Measurements from ENCODE around the gene HPGD. TPM values are rescaled to one million over a fixed set of nuclear protein-coding genes. Genes with fewer than 3 reads are reported as not detected.

HPGD gene
- total RNA-seq, 1 donor from 2014 or later = 134 TPM

- no peak overlapping the region for H3K27ac ChIP-seq
- DNase-seq (ENCODE audit: extremely low spot score in 2 of 2) = no peak
- peaks cover 5% of the 10 kb centered on the region for H3K4me1 ChIP-seq
- H3K27me3 ChIP-seq = no peaks in the 10 kb centered on the region
- TF ChIP-seq CTCF (IDR thresholded peaks at IDR 0.05) = no peak
- no peak for TF ChIP-seq POLR2A (IDR thresholded peaks at IDR 0.05)
- no peak for TF ChIP-seq POLR2AphosphoS5 (IDR thresholded peaks at IDR 0.05; ENCODE audit: insufficient read depth in 1 of 2, low read depth in 1 of 2)
- no peaks in the 10 kb centered on the region for H3K9me3 ChIP-seq
- intact Hi-C loops (cut with DNase I) = loop anchor here (5.0 kb wide), 1 partner anchor 818 kb away; no protein-coding TSS in a partner anchor
- H3K4me3 ChIP-seq = no peak overlapping the region
- no peaks in the 10 kb centered on the region for H3K36me3 ChIP-seq
Measured at GRCh38 chr4:174549721-174550120, 27.4 kb upstream of the HPGD start.

- no peak for TF ChIP-seq POLR2A (IDR thresholded peaks at IDR 0.05)
- TF ChIP-seq CTCF (IDR thresholded peaks at IDR 0.05) = no peak
- no peak for TF ChIP-seq POLR2AphosphoS5 (IDR thresholded peaks at IDR 0.05; ENCODE audit: insufficient read depth in 1 of 2, low read depth in 1 of 2)
- no peak overlapping the region for H3K4me3 ChIP-seq
- no peaks in the 10 kb centered on the region for H3K27me3 ChIP-seq
- intact Hi-C loops (cut with DNase I) = loop anchor here (5.0 kb wide), 1 partner anchor 822 kb away; no protein-coding TSS in a partner anchor
- H3K36me3 ChIP-seq = no peaks in the 10 kb centered on the region
- no peaks in the 10 kb centered on the region for H3K4me1 ChIP-seq
- no peaks in the 10 kb centered on the region for H3K9me3 ChIP-seq
- DNase-seq (ENCODE audit: extremely low spot score in 2 of 2) = no peak
- H3K27ac ChIP-seq = no peak overlapping the region
Measured at GRCh38 chr4:174545268-174545667, 23.0 kb upstream of the HPGD start.

- Histone ChIP-seq H3K4me3 (no peak overlapping the region), H3K27ac (no peak overlapping the region), H3K9me3 (no peaks in the 10 kb centered on the region), H3K27me3 (no peaks in the 10 kb centered on the region), H3K36me3 (no peaks in the 10 kb centered on the region), H3K4me1 (no peaks in the 10 kb centered on the region)
- TF ChIP-seq CTCF (IDR thresholded peaks at IDR 0.05) (no peak), POLR2AphosphoS5 (IDR thresholded peaks at IDR 0.05; ENCODE audit: insufficient read depth in 1 of 2, low read depth in 1 of 2) (no peak)
- no peak for DNase-seq (ENCODE audit: extremely low spot score in 2 of 2)
- intact Hi-C loops (cut with DNase I) = no loop called here
Measured at GRCh38 chr4:174544496-174544895, 22.2 kb upstream of the HPGD start.

GRCh38 chr4:174540175-174540574, 17.9 kb upstream of the HPGD start:
- DNase-seq (ENCODE audit: extremely low spot score in 2 of 2) = no peak
- Histone ChIP-seq H3K27ac (no peak overlapping the region), H3K36me3 (no peaks in the 10 kb centered on the region), H3K9me3 (no peaks in the 10 kb centered on the region), H3K4me1 (peaks cover 7% of the 10 kb centered on the region), H3K4me3 (no peak overlapping the region), H3K27me3 (no peaks in the 10 kb centered on the region)
- intact Hi-C loops (cut with DNase I) = no loop called here
- TF ChIP-seq CTCF (IDR thresholded peaks at IDR 0.05) (no peak), POLR2AphosphoS5 (IDR thresholded peaks at IDR 0.05; ENCODE audit: insufficient read depth in 1 of 2, low read depth in 1 of 2) (no peak), POLR2A (IDR thresholded peaks at IDR 0.05) (no peak)

GRCh38 chr4:174539571-174539970, 17.3 kb upstream of the HPGD start:
- intact Hi-C loops (cut with DNase I) = no loop called here
- no peaks in the 10 kb centered on the region for H3K9me3 ChIP-seq
- H3K4me3 ChIP-seq = no peak overlapping the region
- peaks cover 7% of the 10 kb centered on the region for H3K4me1 ChIP-seq
- no peak for DNase-seq (ENCODE audit: extremely low spot score in 2 of 2)
- no peaks in the 10 kb centered on the region for H3K27me3 ChIP-seq
- TF ChIP-seq POLR2AphosphoS5 (IDR thresholded peaks at IDR 0.05; ENCODE audit: insufficient read depth in 1 of 2, low read depth in 1 of 2) (no peak), CTCF (IDR thresholded peaks at IDR 0.05) (no peak), POLR2A (IDR thresholded peaks at IDR 0.05) (no peak)
- no peak overlapping the region for H3K27ac ChIP-seq
- no peaks in the 10 kb centered on the region for H3K36me3 ChIP-seq
